HG02623 (cell line): Measurements from ENCODE around the gene CTDNEP1.

Experiments used
- ATAC-seq: cut with Tn5 transposase; IDR thresholded peaks from one replicate; pipeline ENCODE4 v1.9.1; 2021; ENCODE audit warnings: moderate library complexity; ENCODE audit not compliant: unreplicated experiment

CTDNEP1 gene

DNA sequence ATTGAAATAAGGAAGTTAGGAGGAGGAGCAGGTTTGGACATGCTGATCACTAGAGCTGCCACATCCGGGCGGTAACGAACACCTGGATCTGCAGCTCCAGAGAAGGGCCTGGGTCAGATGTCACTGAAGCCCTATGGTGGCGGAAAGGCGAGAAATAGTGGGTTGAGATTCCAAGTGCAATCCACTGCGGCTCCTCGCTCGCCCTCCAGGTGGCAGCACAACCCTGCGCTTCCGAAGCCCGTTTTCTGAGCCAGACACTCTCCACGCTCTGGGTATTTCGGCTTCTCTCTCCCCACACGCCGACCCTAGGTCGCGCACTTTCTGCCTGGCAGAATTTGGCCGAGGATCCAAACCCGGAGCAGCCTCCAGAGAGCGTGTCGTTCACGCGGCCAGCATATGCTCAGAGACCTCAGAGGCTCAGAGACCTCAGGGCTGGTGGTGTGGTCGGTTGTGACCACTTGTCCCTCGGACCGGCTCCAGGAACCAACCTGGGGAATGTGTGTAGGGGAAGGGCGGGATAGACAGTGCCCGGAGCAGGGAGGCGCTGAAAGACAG is 29.1 kb upstream of the CTDNEP1 start:
- ATAC-seq = peak; percentile 47

DNA sequence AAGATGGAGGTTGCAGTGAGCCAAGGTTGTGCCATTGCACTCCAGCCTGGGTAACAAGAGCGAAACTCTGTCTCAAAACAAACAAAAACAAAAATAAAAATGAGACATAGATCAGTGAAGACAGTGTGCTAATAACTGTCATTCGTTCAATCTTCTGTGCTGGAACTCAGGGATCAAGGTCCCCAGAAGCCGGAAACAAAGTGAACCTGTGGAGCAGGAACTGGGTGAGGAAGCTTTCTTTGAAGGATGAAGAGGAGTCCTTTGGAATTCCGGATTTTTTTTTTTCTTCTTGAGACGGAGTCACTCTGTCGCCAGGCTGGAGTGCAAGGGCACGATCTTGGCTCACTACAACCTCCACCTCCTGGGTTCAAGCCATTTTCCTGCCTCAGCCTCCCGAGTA is 27.9 kb upstream of the CTDNEP1 start:
- ATAC-seq = no peak

DNA sequence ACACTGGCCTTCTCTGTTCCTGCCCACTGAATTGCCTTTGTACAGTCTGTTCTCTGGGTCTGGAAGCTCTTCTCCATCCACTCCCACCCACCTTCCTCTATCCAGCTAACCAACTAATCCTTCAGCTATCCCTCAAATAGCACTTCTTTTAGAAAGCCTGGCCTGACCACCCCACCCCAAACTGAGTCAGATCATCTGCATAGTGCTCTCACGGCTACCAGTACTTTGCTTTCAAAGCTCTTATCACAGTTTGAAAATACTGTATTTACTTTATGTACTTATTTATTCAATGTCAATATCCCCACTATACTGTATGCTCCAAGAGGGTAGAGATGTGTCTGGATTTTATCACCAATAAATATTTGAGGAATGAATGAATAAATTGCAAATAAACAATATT is 15.2 kb upstream of the CTDNEP1 start:
- no peak for ATAC-seq

DNA sequence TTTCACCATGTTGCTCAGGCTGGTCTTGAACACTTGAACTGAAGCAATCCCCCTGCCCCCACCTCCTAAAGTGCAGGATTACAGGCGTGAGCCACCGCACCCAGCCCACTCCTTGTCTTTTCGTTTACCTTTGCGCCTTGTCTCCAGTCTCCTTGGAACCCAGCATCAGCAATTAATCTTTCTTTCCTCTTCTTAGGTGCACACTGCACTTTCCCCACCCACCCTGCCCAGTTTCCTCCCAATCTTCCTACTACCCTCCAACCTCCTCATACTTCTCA is 12.2 kb upstream of the CTDNEP1 start:
- no peak for ATAC-seq

DNA sequence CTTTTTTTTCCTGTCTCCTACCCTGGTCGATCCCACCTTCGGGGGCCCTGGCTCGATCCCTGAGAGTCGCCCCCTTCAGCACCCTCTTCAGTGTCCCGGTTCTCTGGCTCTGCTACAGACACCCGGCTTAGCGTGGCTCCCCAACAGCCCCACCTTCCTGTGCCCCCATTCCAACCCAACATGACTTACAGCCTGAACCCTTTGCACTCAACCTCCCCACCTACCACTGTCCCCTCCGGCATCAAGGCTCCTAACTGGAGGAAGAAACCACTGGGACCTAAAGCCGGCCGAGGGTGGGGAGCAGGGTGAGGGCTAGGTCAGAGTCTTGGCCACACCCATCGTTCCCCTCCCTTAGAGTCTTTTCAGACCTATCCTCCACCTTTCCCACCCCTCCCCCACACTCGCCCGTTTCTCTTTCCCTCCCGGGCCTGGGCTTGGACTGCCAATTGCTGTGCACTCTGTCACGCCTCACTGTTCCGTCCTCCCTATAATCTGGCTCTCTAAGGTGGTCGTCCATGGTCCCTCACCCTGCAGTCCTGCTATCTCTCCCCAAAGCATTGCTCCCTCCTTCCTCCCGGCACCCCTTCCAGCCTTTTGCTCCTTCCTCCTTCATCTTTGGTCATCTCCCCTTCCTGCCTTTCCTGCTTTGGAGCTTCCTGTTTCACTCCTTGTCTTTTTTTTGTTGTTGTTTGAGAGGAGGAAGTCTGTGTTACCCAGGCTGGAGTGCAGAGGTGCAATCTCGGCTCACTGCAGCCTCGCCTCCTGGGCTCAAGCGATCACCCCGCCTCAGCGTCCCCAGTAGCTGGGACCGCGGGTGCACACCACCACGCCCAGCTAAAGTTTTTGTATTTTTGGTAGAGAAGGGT is 11.6 kb upstream of the CTDNEP1 start:
- no peak for ATAC-seq

DNA sequence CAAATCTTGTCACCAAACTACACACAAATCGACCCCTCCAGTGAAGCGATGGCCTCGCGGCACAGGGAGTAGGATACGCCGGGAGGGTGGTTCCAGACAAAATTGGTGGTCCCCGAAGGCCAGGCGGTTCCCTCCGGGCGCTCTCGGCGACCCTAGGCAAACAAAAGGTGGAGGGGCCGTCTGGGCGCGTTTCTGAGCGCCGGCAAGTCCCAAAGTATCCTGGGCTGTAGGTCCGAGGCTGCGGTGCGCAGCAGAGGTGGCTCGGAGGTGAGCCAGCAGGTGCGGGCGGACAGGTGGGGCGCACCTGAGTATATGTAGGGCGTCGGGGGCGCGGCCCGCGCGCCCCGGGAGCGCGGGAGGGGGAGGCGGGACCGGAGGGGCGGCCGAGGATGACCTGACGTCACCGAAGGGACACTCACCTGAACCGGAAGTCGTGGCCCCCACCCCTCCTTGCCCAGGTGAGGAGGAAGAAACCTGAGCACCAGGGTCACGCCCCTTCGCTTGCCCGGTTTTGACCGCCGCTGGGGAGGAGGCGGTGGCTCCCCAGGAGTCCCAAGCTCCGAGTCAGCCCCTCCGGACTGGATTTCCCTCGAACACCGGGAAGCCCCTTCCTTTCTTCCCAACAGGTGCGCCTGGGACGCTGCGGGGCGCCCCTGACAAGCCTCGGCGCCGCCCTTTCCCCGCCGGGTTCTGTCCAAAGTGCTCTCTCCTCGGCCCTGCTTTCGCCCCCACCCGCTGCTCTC is 10.8 kb upstream of the CTDNEP1 start, which contains the start of gene CLDN7:
Gene CLDN7 (minus strand): TSS at position 287 of the 743 bp plus-strand sequence. CDS start 435 bp downstream, outside the sequence.
- ATAC-seq = no peak

DNA sequence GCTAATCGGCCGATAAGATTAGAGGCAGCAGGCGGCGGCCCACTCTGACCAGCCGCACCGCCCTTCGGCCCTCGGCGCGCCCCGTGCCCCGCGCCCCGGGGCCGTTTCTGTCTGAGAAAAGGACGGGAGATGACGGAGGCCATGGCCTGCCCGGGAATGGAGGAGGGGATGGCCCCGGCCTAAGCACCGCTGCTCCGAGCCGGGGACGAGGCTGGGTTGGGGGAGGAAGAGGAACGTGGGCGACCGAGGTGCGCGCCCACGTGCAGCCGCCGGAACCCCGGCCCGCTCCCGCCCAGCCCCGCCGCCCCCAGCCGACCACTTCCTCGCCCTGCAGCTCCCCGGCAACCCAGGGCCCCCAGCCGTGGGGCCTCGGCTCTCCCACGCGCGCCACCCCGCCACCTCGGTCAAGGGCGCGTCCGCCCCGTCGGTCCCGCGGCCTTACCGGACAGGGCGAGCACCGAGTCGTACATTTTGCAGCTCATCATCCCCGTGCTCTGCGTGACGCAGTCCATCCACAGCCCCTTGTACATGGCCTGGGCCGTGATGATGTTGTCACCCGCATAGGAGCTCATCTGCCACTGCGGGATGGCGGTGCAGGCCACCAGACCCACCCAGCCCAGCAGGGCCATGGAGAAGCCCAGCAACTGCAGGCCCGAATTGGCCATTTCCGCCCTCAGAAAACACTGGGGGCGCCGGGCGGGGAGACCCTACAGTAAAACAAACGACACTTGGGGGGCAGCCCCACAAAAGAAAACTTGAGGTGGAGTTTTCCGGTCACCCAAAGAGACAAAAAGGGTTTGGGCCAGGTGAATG is 10.1 kb upstream of the CTDNEP1 start:
- ATAC-seq = no peak

DNA sequence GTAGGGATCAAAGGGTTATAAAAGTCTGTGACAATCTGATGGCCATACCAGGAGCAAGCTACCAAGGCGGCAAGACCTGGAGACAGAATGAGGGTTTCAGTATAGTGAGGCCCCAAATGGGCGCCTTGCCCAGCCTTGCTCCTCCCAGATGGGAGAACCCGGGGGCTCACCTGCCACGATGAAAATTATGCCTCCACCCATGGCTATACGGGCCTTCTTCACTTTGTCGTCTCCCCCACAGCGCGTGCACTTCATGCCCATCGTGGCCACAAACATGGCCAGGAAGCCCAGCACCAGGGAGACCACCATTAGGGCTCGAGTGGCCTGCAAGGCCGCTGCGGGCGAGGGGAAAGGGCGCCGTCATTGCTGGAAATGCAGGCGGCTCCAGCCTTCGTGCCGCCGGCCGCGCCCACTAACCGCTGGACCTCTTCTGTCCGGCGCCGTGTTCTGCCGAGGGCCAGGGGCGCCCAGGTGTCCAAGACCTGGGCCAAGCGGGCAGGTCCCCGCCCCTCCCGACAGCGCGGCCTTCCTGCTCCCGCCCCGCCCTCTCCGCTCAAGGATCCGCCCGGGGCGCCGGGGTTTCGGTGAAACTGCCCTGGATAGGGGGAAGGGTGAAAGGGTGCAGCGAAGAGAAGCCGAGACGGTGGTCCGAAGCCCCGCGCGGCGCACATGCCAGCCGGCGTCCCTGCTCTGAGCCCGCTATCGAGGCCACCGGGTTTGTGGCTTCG is 9.3 kb upstream of the CTDNEP1 start:
- no peak for ATAC-seq

DNA sequence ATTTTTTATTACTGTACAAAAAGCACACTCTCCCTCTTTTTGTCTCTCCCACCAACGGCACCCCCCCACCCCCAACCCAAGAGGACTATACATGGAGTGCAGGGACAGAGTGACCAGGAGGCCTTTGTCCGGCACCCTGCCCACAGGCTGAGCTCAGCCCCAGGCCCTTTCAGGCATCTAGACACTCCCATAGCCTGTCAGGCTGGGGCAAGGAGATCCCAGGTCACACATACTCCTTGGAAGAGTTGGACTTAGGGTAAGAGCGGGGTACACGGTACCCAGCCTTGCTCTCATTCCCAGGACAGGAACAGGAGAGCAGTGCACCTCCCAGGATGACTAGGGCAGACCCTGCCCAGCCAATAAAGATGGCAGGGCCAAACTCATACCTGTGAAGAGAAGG is 8.6 kb upstream of the CTDNEP1 start:
- ATAC-seq = no peak

DNA sequence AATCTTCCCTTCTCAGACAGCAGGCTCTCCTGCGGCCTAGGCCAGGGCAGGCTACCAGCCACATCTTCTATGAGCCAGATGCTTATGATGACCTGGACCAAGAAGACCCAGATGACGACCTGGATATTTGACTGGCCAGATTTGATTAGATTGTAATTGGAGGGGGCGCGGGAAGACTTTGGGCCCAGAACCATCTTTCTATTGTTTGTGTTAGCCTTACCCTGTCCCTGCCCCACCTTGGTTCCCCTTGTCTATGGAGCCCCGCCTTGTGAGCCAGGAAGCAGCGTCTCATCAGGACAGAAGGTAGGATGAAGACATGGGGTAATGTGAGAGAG is 8.0 kb upstream of the CTDNEP1 start:
- ATAC-seq = no peak

DNA sequence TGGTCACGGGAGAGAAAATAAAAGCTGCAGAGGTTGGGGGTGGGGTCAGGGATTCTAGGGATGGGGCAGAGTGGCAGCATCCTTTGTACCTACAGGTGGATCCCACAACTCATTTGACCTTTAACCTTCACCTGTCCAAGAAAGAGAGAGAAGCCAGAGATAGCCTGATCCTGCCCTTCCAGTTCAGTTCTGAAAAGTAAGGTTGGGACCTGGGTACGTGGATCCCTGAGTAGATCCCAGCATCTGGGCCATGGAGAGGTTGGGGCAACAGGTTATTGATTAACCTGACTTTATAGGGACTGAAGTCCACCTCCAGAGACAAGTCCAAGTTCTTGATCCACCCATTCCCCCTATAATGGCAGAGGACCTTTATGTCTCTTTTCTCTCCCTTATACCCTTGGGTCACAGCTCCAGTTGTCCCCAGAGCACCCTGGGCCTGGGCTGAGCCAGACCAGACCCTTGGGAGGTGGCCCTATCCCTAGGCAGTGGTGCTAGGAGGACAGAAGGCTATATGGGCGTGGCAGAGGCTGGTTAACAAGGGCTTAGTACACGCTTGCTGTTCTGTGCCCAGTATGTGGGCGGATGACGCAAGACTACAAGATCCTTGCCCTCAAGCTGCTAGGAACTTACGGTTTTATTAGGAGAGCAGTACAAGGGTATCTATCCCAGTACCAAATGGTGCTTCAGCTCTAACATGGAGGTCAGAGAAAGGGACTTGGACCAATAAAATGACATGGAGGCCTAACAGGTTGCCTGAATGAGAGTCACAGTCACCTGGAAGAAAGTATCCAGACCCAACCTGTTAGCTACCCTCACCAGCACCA is 7.4 kb upstream of the CTDNEP1 start:
- ATAC-seq = no peak

DNA sequence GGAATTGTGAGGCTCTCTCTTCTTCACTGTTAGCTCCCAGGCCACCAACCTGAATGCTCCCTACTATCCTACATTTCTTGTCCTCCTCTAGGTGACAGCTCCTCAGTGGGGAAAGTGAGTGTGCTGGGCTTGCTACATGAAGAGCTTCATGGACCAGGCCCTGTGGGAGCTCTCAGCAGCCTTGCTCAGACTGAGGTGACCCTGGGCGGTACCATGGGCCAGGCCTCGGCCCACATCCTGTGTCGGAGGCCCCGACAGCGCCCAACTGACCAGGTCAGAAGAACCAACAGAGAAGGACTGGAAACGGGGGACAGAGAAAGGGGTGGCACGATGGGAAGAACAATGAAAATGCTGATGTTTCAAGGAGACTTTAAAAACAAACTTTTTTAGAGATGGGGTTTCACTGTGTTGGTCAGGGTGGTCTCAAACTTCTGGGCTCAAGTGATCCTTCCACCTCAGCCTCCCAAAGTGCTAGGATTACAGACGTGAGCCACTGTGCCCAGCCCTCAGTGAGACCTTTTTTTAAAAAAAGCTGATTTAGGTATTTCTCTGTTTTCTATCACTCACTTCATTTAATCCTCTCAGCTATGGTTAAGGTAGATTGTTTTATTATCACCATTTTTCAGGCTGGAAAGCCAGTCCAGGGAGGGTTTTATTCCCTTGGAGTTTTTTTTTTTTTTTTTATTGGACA is 5.4 kb upstream of the CTDNEP1 start:
- ATAC-seq = no peak

DNA sequence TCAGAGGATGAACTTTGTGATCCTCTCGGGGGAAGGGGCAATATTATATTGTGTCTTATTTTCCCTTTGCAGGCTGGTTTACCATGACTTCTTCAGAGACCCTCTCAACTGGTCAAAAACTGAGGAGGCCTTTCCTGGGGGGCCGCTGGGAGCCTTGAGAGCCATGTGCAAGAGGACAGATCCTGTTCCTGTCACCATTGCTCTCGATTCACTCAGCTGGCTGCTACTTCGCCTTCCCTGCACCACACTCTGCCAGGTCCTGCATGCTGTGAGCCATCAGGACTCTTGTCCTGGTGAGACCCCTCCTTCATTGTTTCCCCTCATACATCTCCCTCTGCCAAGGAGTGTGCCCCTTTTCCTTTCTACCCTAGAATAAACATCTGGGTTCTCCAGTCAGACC is 3.0 kb upstream of the CTDNEP1 start:
- no peak for ATAC-seq

DNA sequence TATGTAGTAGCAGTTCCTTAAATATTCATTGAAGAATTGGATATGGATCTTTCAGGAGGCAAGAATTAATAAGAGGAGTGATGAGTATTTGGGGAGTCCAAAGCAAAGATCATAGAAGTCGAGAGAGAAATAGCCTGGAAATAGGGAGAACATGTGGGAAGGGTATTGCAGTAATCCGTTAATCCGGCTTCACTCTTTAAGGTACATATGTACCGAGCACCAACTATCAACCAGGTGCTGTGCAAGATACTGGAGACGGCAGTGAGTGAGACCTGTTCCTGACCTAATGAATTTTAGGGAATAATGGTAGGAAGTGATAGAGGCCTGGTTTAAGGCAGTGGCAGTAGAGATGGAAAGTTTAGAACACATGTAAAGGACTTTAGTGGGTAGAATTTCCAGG is 1.5 kb upstream of the CTDNEP1 start:
- ATAC-seq = no peak

DNA sequence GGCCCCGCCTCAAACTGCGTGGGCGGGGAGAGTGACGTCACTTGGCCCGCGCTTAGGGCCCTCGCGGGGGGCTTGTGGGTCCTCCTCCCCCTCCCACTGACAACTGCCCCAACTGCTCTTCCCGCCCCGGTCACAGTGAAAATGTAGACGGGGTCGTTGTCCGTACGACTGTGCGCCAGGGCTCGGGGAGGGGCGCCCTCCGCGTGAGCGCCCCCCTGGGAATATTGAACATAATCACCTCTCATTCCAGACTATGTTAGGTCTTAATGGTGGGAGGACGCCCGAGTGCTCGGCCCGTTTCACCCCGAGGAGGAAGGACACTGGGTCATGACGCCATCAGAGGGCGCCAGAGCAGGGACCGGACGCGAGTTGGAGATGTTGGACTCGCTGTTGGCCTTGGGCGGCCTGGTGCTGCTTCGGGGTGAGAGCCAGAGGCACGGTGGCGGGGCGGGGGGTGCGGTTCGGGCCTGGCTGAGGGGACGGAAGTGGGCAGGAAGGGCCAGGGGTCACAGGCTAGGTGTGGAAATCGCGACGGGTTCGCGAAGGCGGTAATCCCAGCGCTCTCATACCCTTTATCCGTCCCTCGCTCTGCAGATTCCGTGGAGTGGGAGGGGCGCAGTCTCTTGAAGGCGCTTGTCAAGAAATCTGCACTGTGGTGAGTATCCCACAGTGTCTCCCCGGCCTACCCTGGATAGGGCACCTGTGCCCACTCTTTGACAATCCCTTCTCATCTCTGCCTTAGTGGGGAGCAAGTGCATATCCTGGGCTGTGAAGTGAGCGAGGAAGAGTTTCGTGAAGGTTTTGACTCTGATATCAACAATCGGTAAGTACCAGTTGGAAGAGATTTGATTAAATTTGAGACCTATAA is 876 bp upstream of the CTDNEP1 start, which contains the start of gene ELP5:
Gene ELP5 (plus strand): TSS at position 40 of the 868 bp plus-strand sequence. CDS start 336 bp downstream, at position 376.
- peak; percentile 40 for ATAC-seq

DNA sequence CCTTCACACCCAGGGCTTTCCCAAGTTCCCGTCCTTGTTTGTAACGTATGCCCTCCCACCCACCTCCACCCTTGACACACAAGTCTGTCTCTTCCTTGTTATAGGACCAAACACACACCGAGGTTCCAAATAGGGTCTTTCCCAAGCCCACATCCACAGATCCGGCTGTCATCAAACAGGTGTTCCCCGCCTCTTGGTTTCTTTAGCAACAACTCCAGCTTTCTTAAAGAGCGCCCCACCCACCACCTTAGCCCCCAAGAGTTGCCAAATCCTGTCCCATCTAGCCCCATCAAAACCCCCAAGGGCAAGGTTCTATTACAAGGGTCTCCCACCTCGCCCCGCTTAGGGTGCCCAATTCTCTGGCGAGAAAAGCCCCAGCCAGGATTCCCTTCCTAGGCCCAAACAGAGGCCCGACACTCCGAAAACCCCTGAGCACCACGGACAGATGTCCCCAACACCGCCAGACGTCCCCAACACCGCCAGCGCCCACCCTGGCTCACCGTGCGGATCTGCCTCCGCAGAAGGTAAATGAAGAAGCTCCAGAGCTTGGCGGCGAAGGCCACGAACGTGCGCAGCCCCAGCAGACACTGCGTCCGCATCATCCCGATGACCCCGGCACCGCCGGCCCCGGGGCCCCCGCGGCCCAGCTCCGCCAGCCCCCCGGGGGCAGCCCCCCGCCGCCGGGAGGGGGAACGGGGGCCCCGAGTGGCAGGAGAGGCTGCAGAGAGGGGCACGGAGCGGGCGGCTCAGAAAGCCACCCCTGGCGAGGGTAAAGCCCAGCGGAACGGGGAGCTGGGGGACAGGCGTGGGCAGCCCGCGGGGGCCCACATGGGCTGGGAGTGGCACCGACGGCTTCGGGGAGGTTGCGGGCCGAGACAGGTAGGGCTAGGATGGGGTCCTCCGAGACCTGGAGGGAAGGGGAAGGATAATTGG is 573 bp downstream of the CTDNEP1 start:
- ATAC-seq = no peak

DNA sequence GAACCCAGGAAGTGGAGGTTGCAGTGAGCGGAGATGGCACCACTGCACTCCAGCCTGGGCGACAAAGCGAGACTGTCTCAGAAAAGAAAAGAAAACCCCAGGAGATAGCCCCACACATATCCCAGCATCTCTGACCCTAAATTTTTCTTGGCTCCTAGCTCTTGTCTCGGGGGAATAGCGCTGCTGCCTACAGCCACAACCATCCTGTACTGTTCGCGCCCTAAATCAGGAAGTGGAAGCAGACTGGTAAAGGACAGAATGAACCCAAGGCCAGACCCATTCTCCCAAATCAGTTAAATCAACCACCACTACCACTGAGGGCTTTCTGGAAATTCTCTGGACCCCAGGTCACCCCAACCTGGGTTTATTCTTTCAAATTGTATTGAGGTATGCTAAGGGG is 1.7 kb downstream of the CTDNEP1 start:
- no peak for ATAC-seq
